DOHH2 (cell line): ENCODE results near the gene LILRB5.
"Not testable (repeated sequence)": the region's sequence is repeated elsewhere in the genome, so short reads cannot be mapped to it uniquely, and the experiment has no call there.

ENCODE experiments used
- H3F3A ChIP-seq: fragments of 200-600 bp; sonication (generic), shearing (Covaris generic); 2 replicates; pipeline ENCODE4 v1.6.0; 2016; ENCODE audit warnings: antibody characterized with exemption, mild to moderate bottlenecking; ENCODE audit not compliant: control insufficient read depth, insufficient read depth
- H3K27ac ChIP-seq: fragments of 200-600 bp; sonication (generic); 2 replicates; pipeline ENCODE4 v1.5.1; 2014; ENCODE audit warnings: low read depth, mild to moderate bottlenecking, low read length, moderate library complexity
- H3K27me3 ChIP-seq: fragments of 200-600 bp; sonication (generic); 2 replicates; pipeline ENCODE4 v1.6.1; 2014; ENCODE audit warnings: mild to moderate bottlenecking, low read length, mixed read lengths; ENCODE audit not compliant: control insufficient read depth
- H3K36me3 ChIP-seq: fragments of 200-600 bp; sonication (generic); 2 replicates; pipeline ENCODE4 v1.6.1; 2014; ENCODE audit warnings: mild to moderate bottlenecking, low read length, moderate library complexity, mixed read lengths; ENCODE audit not compliant: control insufficient read depth
- H3K4me1 ChIP-seq: fragments of 200-600 bp; sonication (generic); 2 replicates; pipeline ENCODE4 v1.6.1; 2014; ENCODE audit warnings: mild to moderate bottlenecking, low read length, mixed read lengths; ENCODE audit not compliant: control insufficient read depth
- H3K4me2 ChIP-seq: fragments of 200-600 bp; sonication (generic); 2 replicates; pipeline ENCODE4 v1.6.0; 2014; ENCODE audit warnings: mild to moderate bottlenecking, low read length, moderate library complexity
- H3K4me3 ChIP-seq: fragments of 200-600 bp; sonication (generic); 2 replicates; pipeline ENCODE4 v1.5.1; 2014; ENCODE audit warnings: mild to moderate bottlenecking, low read length, mixed read lengths
- H3K79me2 ChIP-seq: fragments of 200-600 bp; sonication (generic); 2 replicates; pipeline ENCODE4 v1.6.1; 2014; ENCODE audit warnings: mild to moderate bottlenecking, low read length, mixed read lengths; ENCODE audit not compliant: control insufficient read depth
- H3K9me2 ChIP-seq: fragments of 200-600 bp; sonication (generic); replicated peaks from 2 replicates; pipeline ENCODE4 v1.6.1; 2014; ENCODE audit warnings: mild to moderate bottlenecking, low read length, mixed read lengths; ENCODE audit not compliant: control insufficient read depth
- H3K9me3 ChIP-seq: fragments of 200-600 bp; sonication (generic); 2 replicates; pipeline ENCODE4 v1.6.1; 2014; ENCODE audit warnings: antibody characterized with exemption, low read length, mixed read lengths; ENCODE audit not compliant: control insufficient read depth, insufficient read depth
- H4K20me1 ChIP-seq: fragments of 200-600 bp; sonication (generic); 2 replicates; pipeline ENCODE4 v1.6.0; 2014; ENCODE audit warnings: low read depth, mild to moderate bottlenecking, antibody characterized with exemption, low read length, moderate library complexity; ENCODE audit not compliant: control insufficient read depth, insufficient read depth
- CTCF ChIP-seq: fragments of 200-600 bp; sonication (generic); IDR thresholded peaks from one replicate; pipeline ENCODE4 v1.5.1; 2014; ENCODE audit warnings: antibody characterized with exemption, mild to moderate bottlenecking, low read depth, low read length; ENCODE audit not compliant: poor library complexity, severe bottlenecking
- EZH2phosphoT487 ChIP-seq: fragments of 200-600 bp; sonication (generic); IDR thresholded peaks from 2 replicates; pipeline ENCODE4 v1.6.1; 2017; ENCODE audit warnings: borderline replicate concordance, mild to moderate bottlenecking, antibody characterized with exemption, low read length, moderate library complexity, mixed read lengths

Gene LILRB5

GRCh38 chr19:54221947-54222346 is 35.1 kb downstream of the LILRB5 start:
- not testable (repeated sequence) for H3K9me2 ChIP-seq, H3K4me1 ChIP-seq, H4K20me1 ChIP-seq, H3K27me3 ChIP-seq, H3K27ac ChIP-seq, H3F3A ChIP-seq, H3K4me2 ChIP-seq, H3K9me3 ChIP-seq, H3K36me3 ChIP-seq, H3K79me2 ChIP-seq, H3K4me3 ChIP-seq

DNA sequence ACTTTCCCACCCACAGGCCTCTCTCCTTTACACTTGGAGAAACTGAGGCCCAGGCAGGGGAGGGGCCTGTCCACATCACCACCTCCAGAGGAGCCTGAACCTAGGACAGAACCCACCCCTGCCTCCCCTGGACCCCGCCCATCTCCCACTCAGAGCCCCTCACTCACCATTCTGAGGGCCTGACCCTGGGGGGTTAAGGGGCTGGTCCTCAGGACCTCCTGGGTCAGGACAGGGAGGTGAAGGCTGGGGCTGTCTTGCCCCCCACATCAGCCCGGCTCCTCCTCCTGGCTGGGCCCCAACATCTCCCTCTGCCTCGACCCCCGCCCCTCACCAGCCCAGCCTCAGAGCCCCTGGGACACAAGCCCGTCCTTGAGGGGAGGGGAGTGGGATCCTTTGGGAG is 37.4 kb downstream of the LILRB5 start:
- H3K4me3 ChIP-seq, H3K4me1 ChIP-seq, H3K27ac ChIP-seq, H3K9me3 ChIP-seq, H3K27me3 ChIP-seq, H4K20me1 ChIP-seq, H3K79me2 ChIP-seq, H3K4me2 ChIP-seq, H3K36me3 ChIP-seq, H3K9me2 ChIP-seq, H3F3A ChIP-seq: not testable (repeated sequence)

- H3K4me2 ChIP-seq: no peak overlapping the region
- no peaks in the 10 kb centered on the region for H3K79me2 ChIP-seq
- H4K20me1 ChIP-seq: no peaks in the 10 kb centered on the region
- TF ChIP-seq EZH2phosphoT487 (no peak), CTCF (no peak)
- H3K36me3 ChIP-seq: no peaks in the 10 kb centered on the region
- H3K9me2 ChIP-seq: no peaks in the 10 kb centered on the region
- H3F3A ChIP-seq: no peaks in the 10 kb centered on the region
- H3K4me3 ChIP-seq: no peak overlapping the region
- H3K27ac ChIP-seq: no peak overlapping the region
- H3K4me1 ChIP-seq: no peaks in the 10 kb centered on the region
- peaks cover 4% of the 10 kb centered on the region for H3K27me3 ChIP-seq
- H3K9me3 ChIP-seq: no peaks in the 10 kb centered on the region
Measured at GRCh38 chr19:54218960-54219661, 38.0 kb downstream of the LILRB5 start.

DNA sequence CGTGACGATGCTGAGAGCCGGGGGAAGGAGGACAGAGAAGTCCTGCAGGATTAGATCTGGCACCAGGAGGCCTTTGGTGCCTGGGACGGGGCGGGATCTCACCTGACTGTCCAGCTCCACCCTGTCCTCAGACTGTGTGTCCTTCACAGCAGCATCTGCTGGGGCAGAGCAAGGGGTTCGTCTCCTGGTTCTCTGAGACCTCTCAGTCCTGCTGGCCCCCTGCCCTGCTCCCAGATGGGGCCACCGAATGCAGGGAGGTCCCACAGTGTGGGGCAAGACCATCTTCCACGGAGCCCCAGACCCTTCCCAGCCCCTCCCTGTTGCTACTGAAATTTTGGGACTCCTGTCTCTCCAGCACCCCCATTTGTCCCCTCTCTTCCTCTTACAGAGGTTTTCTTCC is 38.8 kb downstream of the LILRB5 start:
- H3K9me3 ChIP-seq: no peaks in the 10 kb centered on the region
- TF ChIP-seq EZH2phosphoT487 (no peak), CTCF (no peak)
- H3K27ac ChIP-seq: no peak overlapping the region
- no peaks in the 10 kb centered on the region for H3K9me2 ChIP-seq
- no peaks in the 10 kb centered on the region for H3K36me3 ChIP-seq
- no peaks in the 10 kb centered on the region for H3K4me1 ChIP-seq
- no peak overlapping the region for H3K4me2 ChIP-seq
- H3K4me3 ChIP-seq: no peak overlapping the region
- H4K20me1 ChIP-seq: no peaks in the 10 kb centered on the region
- H3F3A ChIP-seq: no peaks in the 10 kb centered on the region
- H3K27me3 ChIP-seq: peaks cover 3% of the 10 kb centered on the region
- H3K79me2 ChIP-seq: no peaks in the 10 kb centered on the region

- H3K79me2 ChIP-seq, H3K4me1 ChIP-seq, H3K4me2 ChIP-seq, H3K27ac ChIP-seq, H4K20me1 ChIP-seq, H3K9me2 ChIP-seq, H3K27me3 ChIP-seq, H3K9me3 ChIP-seq, H3F3A ChIP-seq, H3K36me3 ChIP-seq, H3K4me3 ChIP-seq: not testable (repeated sequence)
Measured at GRCh38 chr19:54217517-54218247, 39.4 kb downstream of the LILRB5 start.
